Vagina (tissue), 2 donors: ENCODE results near the gene SLC35F1. TPM values are rescaled to one million over a fixed set of nuclear protein-coding genes. Genes with fewer than 3 reads are reported as not detected.

Experiments
- DNase-seq, 2 donors: peaks; one replicate each; pipeline ENCODE4 v3.0.0-alpha.2; 2017; ENCODE audit errors: extremely low spot score in 2 of 2
- H3K27ac ChIP-seq: fragments of 200-600 bp; sonication (generic); one replicate; pipeline ENCODE4 v1.5.1; 2019
- H3K27me3 ChIP-seq: fragments of 200-600 bp; sonication (generic); one replicate; pipeline ENCODE4 v1.5.1; 2019
- H3K36me3 ChIP-seq, 2 donors: fragments of 200-600 bp; sonication (generic); one replicate each; pipeline ENCODE4 v1.5.1; 2017 to 2019
- H3K4me1 ChIP-seq: fragments of 200-600 bp; sonication (generic); one replicate; pipeline ENCODE4 v1.5.1; 2019
- H3K4me3 ChIP-seq, 2 donors: fragments of 200-600 bp; sonication (generic); 1 replicate in 1 of 2; 2 replicates in 1 of 2; pipeline ENCODE4 v1.5.1; 2016 to 2019
- H3K9me3 ChIP-seq: fragments of 200-600 bp; sonication (generic); one replicate; pipeline ENCODE4 v1.5.1; 2019
- POLR2A ChIP-seq, 2 donors: fragments of 450-650 bp; IDR thresholded peaks; one replicate each; pipeline ENCODE4 v1.6.1; 2017; ENCODE audit warnings: antibody characterized with exemption in 2 of 2, mild to moderate bottlenecking in 2 of 2, moderate library complexity in 2 of 2
- POLR2AphosphoS5 ChIP-seq, 2 donors: sonication (generic); formaldehyde crosslinking; IDR thresholded peaks; one replicate each; pipeline ENCODE4 v1.9.0; 2017; ENCODE audit warnings: antibody characterized with exemption in 2 of 2, mild to moderate bottlenecking in 2 of 2, low read depth in 1 of 2; ENCODE audit not compliant: insufficient read depth in 1 of 2
- intact Hi-C: fragments of 100-400 bp; cut with DNase I; formaldehyde crosslinking; loops from one replicate; pipeline ENCODE4 v1.15.1; 2023
- total RNA-seq: library from RNA; depleted of rRNA; stranded (reverse); fragments of >200 nt; gene quantifications from one replicate; pipeline ENCODE4 v1.2.3, GENCODE V29; 2016
- TF ChIP-seq, protein P1 (sequence below), 3 experiments: fragments of 450-650 bp in 2 of 3; fragments of 200-600 bp in 1 of 3; sonication (generic) in 1 of 3; IDR thresholded peaks; one replicate each; pipeline ENCODE4 v1.5.1; 2017 to 2019; ENCODE audit warnings: antibody characterized with exemption in 3 of 3, mild to moderate bottlenecking in 2 of 3, moderate library complexity in 2 of 3

SLC35F1 gene
- total RNA-seq, 1 donor from 2014 or later: 2.7 TPM

GRCh38 chr6:118148561-118148960 is 241.5 kb downstream of the SLC35F1 start:
- DNase-seq: no peak
- Histone ChIP-seq H3K4me1 (no peaks in the 10 kb centered on the region), H3K27ac (no peak overlapping the region), H3K9me3 (no peaks in the 10 kb centered on the region), H3K36me3 (no peaks in the 10 kb centered on the region), H3K27me3 (no peaks in the 10 kb centered on the region), H3K4me3 (no peak overlapping the region)
- intact Hi-C loops: no loop called here
- TF ChIP-seq POLR2A (IDR thresholded peaks at IDR 0.05): no peak
- TF ChIP-seq, protein P1, sequence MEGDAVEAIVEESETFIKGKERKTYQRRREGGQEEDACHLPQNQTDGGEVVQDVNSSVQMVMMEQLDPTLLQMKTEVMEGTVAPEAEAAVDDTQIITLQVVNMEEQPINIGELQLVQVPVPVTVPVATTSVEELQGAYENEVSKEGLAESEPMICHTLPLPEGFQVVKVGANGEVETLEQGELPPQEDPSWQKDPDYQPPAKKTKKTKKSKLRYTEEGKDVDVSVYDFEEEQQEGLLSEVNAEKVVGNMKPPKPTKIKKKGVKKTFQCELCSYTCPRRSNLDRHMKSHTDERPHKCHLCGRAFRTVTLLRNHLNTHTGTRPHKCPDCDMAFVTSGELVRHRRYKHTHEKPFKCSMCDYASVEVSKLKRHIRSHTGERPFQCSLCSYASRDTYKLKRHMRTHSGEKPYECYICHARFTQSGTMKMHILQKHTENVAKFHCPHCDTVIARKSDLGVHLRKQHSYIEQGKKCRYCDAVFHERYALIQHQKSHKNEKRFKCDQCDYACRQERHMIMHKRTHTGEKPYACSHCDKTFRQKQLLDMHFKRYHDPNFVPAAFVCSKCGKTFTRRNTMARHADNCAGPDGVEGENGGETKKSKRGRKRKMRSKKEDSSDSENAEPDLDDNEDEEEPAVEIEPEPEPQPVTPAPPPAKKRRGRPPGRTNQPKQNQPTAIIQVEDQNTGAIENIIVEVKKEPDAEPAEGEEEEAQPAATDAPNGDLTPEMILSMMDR (IDR thresholded peaks at IDR 0.05): no peak
- no peak for TF ChIP-seq POLR2AphosphoS5 (IDR thresholded peaks at IDR 0.05; ENCODE audit: insufficient read depth in 1 of 2, low read depth in 1 of 2)

GRCh38 chr6:118152524-118152923 is 245.5 kb downstream of the SLC35F1 start:
- no peaks in the 10 kb centered on the region for H3K9me3 ChIP-seq
- no peaks in the 10 kb centered on the region for H3K36me3 ChIP-seq
- no peak overlapping the region for H3K27ac ChIP-seq
- intact Hi-C loops: no loop called here
- no peak overlapping the region for H3K4me3 ChIP-seq
- no peak for TF ChIP-seq POLR2AphosphoS5 (IDR thresholded peaks at IDR 0.05; ENCODE audit: insufficient read depth in 1 of 2, low read depth in 1 of 2)
- TF ChIP-seq, protein P1 (IDR thresholded peaks at IDR 0.05): no peak
- TF ChIP-seq POLR2A (IDR thresholded peaks at IDR 0.05): no peak
- H3K27me3 ChIP-seq: no peaks in the 10 kb centered on the region
- no peak for DNase-seq
- H3K4me1 ChIP-seq: no peaks in the 10 kb centered on the region

GRCh38 chr6:118161343-118161742 is 254.3 kb downstream of the SLC35F1 start:
- Histone ChIP-seq H3K9me3 (no peaks in the 10 kb centered on the region), H3K4me1 (no peaks in the 10 kb centered on the region), H3K4me3 (no peak overlapping the region), H3K27ac (no peak overlapping the region), H3K27me3 (no peaks in the 10 kb centered on the region), H3K36me3 (no peaks in the 10 kb centered on the region)
- TF ChIP-seq POLR2AphosphoS5 (IDR thresholded peaks at IDR 0.05; ENCODE audit: insufficient read depth in 1 of 2, low read depth in 1 of 2) (no peak), POLR2A (IDR thresholded peaks at IDR 0.05) (no peak)
- TF ChIP-seq, protein P1 (IDR thresholded peaks at IDR 0.05): no peak
- intact Hi-C loops: no loop called here
- DNase-seq: no peak

DNA sequence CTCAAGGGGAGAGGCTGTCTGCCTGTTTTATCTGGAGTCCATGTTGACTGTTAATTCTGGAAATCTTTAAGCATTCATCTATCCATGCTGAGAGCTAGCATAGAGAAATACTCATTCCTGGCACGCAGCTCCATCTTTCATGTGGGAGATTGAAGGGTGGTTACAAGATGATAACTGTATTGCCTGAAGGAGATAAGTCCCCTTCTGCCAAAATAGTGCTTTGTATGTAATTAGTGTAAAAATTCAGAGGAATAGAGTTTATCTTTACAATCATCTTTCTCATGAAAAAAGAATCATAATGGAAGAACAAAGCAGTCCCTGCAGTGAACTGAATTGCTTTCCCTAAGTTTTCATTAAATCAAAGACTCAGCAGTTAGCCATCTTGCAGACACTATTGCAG is 256.5 kb downstream of the SLC35F1 start:
- Histone ChIP-seq H3K4me3 (no peak overlapping the region), H3K4me1 (no peaks in the 10 kb centered on the region), H3K36me3 (no peaks in the 10 kb centered on the region), H3K27ac (no peak overlapping the region), H3K9me3 (no peaks in the 10 kb centered on the region), H3K27me3 (no peaks in the 10 kb centered on the region)
- TF ChIP-seq, protein P1 (IDR thresholded peaks at IDR 0.05): no peak
- TF ChIP-seq POLR2A (IDR thresholded peaks at IDR 0.05): no peak
- TF ChIP-seq POLR2AphosphoS5 (IDR thresholded peaks at IDR 0.05; ENCODE audit: insufficient read depth in 1 of 2, low read depth in 1 of 2): no peak
- intact Hi-C loops: no loop called here
- DNase-seq: no peak

DNA sequence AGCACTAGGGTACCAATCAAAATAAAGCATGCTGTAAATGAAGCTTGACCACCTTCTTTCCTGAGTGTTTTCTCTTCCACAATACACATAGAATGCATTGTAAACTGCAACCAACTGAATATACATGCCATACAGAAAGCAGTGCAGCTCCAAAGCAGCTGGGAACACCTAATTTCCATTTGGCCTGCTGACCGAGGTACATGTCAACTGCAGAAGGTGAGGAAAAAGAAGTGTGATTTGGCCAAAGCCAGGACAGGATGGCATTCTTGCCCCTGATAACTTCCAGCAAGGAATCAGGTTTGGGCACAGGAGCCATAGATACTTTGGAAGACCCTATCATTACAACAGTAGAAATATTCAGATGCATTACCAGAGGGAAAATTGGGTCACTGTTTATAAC is 258.4 kb downstream of the SLC35F1 start:
- H3K27ac ChIP-seq: no peak overlapping the region
- no peaks in the 10 kb centered on the region for H3K9me3 ChIP-seq
- TF ChIP-seq, protein P1 (IDR thresholded peaks at IDR 0.05): no peak
- TF ChIP-seq POLR2A (IDR thresholded peaks at IDR 0.05) (no peak), POLR2AphosphoS5 (IDR thresholded peaks at IDR 0.05; ENCODE audit: insufficient read depth in 1 of 2, low read depth in 1 of 2) (no peak)
- no peak overlapping the region for H3K4me3 ChIP-seq
- no peak for DNase-seq
- no peaks in the 10 kb centered on the region for H3K4me1 ChIP-seq
- intact Hi-C loops: no loop called here
- H3K27me3 ChIP-seq: no peaks in the 10 kb centered on the region
- H3K36me3 ChIP-seq: no peaks in the 10 kb centered on the region
